Measurements from ENCODE around the gene KRT8.
"Not testable (repeated sequence)": the region's sequence is repeated elsewhere in the genome, so short reads cannot be mapped to it uniquely, and the experiment has no call there.

GRCh38 chr12:52904509-52905300, at the start of gene KRT8:
- not testable (repeated sequence) for TF ChIP-seq USF2 (IDR thresholded peaks at IDR 0.05; ENCODE audit: borderline replicate concordance, low read depth, low read length); FOXM1 (IDR thresholded peaks at IDR 0.05; ENCODE audit: low read depth, low read length); CTCF (IDR thresholded peaks at IDR 0.05 in 2 of 3, conservative IDR thresholded peaks at IDR 0.05 in 1 of 3; ENCODE audit: control insufficient read depth in 2 of 3, extremely low read depth in 1 of 3, insufficient read depth in 1 of 3, low read depth in 3 of 3, low read length in 3 of 3); POLR2A (IDR thresholded peaks at IDR 0.05; ENCODE audit: low read depth, low read length); MTA3 (IDR thresholded peaks at IDR 0.05; ENCODE audit: borderline replicate concordance, low read length); CHD1 (IDR thresholded peaks at IDR 0.05; ENCODE audit: low read depth, low read length); SRF (IDR thresholded peaks at IDR 0.05; ENCODE audit: low read depth in 2 of 2, low read length in 2 of 2); NBN (IDR thresholded peaks at IDR 0.05); ZNF24 (IDR thresholded peaks at IDR 0.05)
- TF ChIP-seq, protein P1, sequence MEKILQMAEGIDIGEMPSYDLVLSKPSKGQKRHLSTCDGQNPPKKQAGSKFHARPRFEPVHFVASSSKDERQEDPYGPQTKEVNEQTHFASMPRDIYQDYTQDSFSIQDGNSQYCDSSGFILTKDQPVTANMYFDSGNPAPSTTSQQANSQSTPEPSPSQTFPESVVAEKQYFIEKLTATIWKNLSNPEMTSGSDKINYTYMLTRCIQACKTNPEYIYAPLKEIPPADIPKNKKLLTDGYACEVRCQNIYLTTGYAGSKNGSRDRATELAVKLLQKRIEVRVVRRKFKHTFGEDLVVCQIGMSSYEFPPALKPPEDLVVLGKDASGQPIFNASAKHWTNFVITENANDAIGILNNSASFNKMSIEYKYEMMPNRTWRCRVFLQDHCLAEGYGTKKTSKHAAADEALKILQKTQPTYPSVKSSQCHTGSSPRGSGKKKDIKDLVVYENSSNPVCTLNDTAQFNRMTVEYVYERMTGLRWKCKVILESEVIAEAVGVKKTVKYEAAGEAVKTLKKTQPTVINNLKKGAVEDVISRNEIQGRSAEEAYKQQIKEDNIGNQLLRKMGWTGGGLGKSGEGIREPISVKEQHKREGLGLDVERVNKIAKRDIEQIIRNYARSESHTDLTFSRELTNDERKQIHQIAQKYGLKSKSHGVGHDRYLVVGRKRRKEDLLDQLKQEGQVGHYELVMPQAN (conservative IDR thresholded peaks at IDR 0.05) = not testable (repeated sequence)

Measured in GM12878 (cell line).